Mammary epithelial cell (primary cell): Measurements from ENCODE around the gene SYT7.

ENCODE experiments used
- CTCF ChIP-seq, 2 donors: IDR thresholded peaks in 1 of 2; conservative IDR thresholded peaks in 1 of 2; 2 replicates each; pipeline ENCODE4 v1.5.1; 2011 to 2012; ENCODE audit warnings: inconsistent platforms in 2 of 2, low read length in 2 of 2, mild to moderate bottlenecking in 2 of 2, control low read depth in 1 of 2, low read depth in 1 of 2; ENCODE audit not compliant: insufficient read depth in 1 of 2; ENCODE audit errors: extremely low read depth in 1 of 2
- EZH2 ChIP-seq: IDR thresholded peaks from 2 replicates; pipeline ENCODE4 v1.6.1; 2012; ENCODE audit warnings: low read length, inconsistent platforms, borderline replicate concordance

GRCh38 chr11:61497876-61498275 is 83.0 kb downstream of the SYT7 start:
- no peak for TF ChIP-seq CTCF (conservative IDR thresholded peaks at IDR 0.05 in 1 of 2, IDR thresholded peaks at IDR 0.05 in 1 of 2; ENCODE audit: extremely low read depth in 1 of 2, insufficient read depth in 1 of 2, low read depth in 1 of 2, low read length in 2 of 2)
- TF ChIP-seq EZH2: no peak
